ENCODE results near the gene NSUN3.
"Not testable (repeated sequence)": the region's sequence is repeated elsewhere in the genome, so short reads cannot be mapped to it uniquely, and the experiment has no call there.

NSUN3 gene

GRCh38 chr3:94069194-94069813 is 6.4 kb downstream of the NSUN3 start:
- DNase-seq: no peak

GRCh38 chr3:94070341-94070911 is 7.6 kb downstream of the NSUN3 start:
- DNase-seq: no peak

GRCh38 chr3:94071713-94072284 is 8.9 kb downstream of the NSUN3 start:
- DNase-seq: no peak

GRCh38 chr3:94076055-94076454 is 13.2 kb downstream of the NSUN3 start:
- DNase-seq: no peak

GRCh38 chr3:94080552-94080951 is 17.7 kb downstream of the NSUN3 start:
- not testable (repeated sequence) for DNase-seq

- DNase-seq: no peak
These were observed 19.0 kb downstream of the NSUN3 start for GRCh38 chr3:94081884-94082283.

- DNase-seq: no peak
These were observed 19.6 kb downstream of the NSUN3 start for GRCh38 chr3:94082391-94082937.

- no peak for DNase-seq
These were observed 20.4 kb downstream of the NSUN3 start for GRCh38 chr3:94083261-94083660.

GRCh38 chr3:94089126-94089525 is 26.3 kb downstream of the NSUN3 start:
- DNase-seq: no peak

- no peak for DNase-seq
These were observed 29.2 kb downstream of the NSUN3 start for GRCh38 chr3:94092086-94092485.

GRCh38 chr3:94093151-94093550 is 30.3 kb downstream of the NSUN3 start:
- no peak for DNase-seq

GRCh38 chr3:94095111-94095510 is 32.2 kb downstream of the NSUN3 start:
- DNase-seq: no peak

GRCh38 chr3:94098452-94098851 is 35.6 kb downstream of the NSUN3 start:
- no peak for DNase-seq

- no peak for DNase-seq
These were observed 36.5 kb downstream of the NSUN3 start for GRCh38 chr3:94099311-94099710.

GRCh38 chr3:94101860-94102259 is 39.0 kb downstream of the NSUN3 start:
- DNase-seq: no peak

GRCh38 chr3:94106268-94106667 is 43.4 kb downstream of the NSUN3 start:
- DNase-seq: no peak

- DNase-seq: not testable (repeated sequence)
These were observed 47.4 kb downstream of the NSUN3 start for GRCh38 chr3:94110232-94110631.

- DNase-seq: no peak
These were observed 48.0 kb downstream of the NSUN3 start for GRCh38 chr3:94110854-94111253.

GRCh38 chr3:94114666-94115065 is 51.8 kb downstream of the NSUN3 start:
- no peak for DNase-seq

GRCh38 chr3:94115482-94115881 is 52.6 kb downstream of the NSUN3 start:
- DNase-seq: no peak

GRCh38 chr3:94117729-94118128 is 54.9 kb downstream of the NSUN3 start:
- DNase-seq: no peak

- no peak for DNase-seq
These were observed 55.5 kb downstream of the NSUN3 start for GRCh38 chr3:94118390-94118789.

- DNase-seq: no peak
These were observed 58.3 kb downstream of the NSUN3 start for GRCh38 chr3:94121161-94121560.

- DNase-seq: no peak
These were observed 64.3 kb downstream of the NSUN3 start for GRCh38 chr3:94127115-94127514.

Data from activated CD4-positive, alpha-beta T cell treated with anti-CD3 and anti-CD28 coated beads for 1 hour (primary cell).